Astrocyte of the hippocampus (primary cell): ENCODE measurements around the gene DSCAML1.

Source experiments
- DNase-seq: peaks from one replicate; pipeline ENCODE4 v3.0.0; 2011; ENCODE audit warnings: low read depth, low spot score

DSCAML1 gene

GRCh38 chr11:117663821-117664220 is 133.2 kb downstream of the DSCAML1 start:
- DNase-seq, result peak; percentile 7

- DNase-seq, result no peak
Observed at GRCh38 chr11:117663414-117663813, 133.6 kb downstream of the DSCAML1 start.

GRCh38 chr11:117662671-117663269 is 134.2 kb downstream of the DSCAML1 start:
- DNase-seq, result no peak

GRCh38 chr11:117662255-117662654 is 134.8 kb downstream of the DSCAML1 start:
- no peak for DNase-seq

GRCh38 chr11:117658809-117659208 is 138.2 kb downstream of the DSCAML1 start:
- no peak for DNase-seq

GRCh38 chr11:117657794-117658193 is 139.2 kb downstream of the DSCAML1 start:
- DNase-seq, result no peak

GRCh38 chr11:117654281-117655255 is 142.4 kb downstream of the DSCAML1 start:
- DNase-seq, result no peak

- DNase-seq, result no peak
Observed at GRCh38 chr11:117652521-117652920, 144.5 kb downstream of the DSCAML1 start.

GRCh38 chr11:117649296-117650055 is 147.5 kb downstream of the DSCAML1 start:
- no peak for DNase-seq

- no peak for DNase-seq
Observed at GRCh38 chr11:117647872-117648271, 149.1 kb downstream of the DSCAML1 start.

- no peak for DNase-seq
Observed at GRCh38 chr11:117647207-117647606, 149.8 kb downstream of the DSCAML1 start.

GRCh38 chr11:117646411-117646810 is 150.6 kb downstream of the DSCAML1 start:
- no peak for DNase-seq

- DNase-seq, result no peak
Observed at GRCh38 chr11:117644403-117645155, 152.4 kb downstream of the DSCAML1 start.

- no peak for DNase-seq
Observed at GRCh38 chr11:117643606-117644300, 153.3 kb downstream of the DSCAML1 start.

- no peak for DNase-seq
Observed at GRCh38 chr11:117642835-117643234, 154.2 kb downstream of the DSCAML1 start.

- DNase-seq, result no peak
Observed at GRCh38 chr11:117642396-117642795, 154.6 kb downstream of the DSCAML1 start.

- no peak for DNase-seq
Observed at GRCh38 chr11:117641008-117641915, 155.8 kb downstream of the DSCAML1 start.

- no peak for DNase-seq
Observed at GRCh38 chr11:117640041-117640440, 157.0 kb downstream of the DSCAML1 start.

GRCh38 chr11:117639601-117640000 is 157.4 kb downstream of the DSCAML1 start:
- no peak for DNase-seq
